Activated CD8-positive, alpha-beta memory T cell treated with anti-CD3 and anti-CD28 coated beads, Interleukin-2, amount 50 U/mL, for 24 hours (primary cell): ENCODE results near the gene SNRNP25.
"Not testable (repeated sequence)": the region's sequence is repeated elsewhere in the genome, so short reads cannot be mapped to it uniquely, and the experiment has no call there.

Source experiments
- DNase-seq: peaks from one replicate; pipeline ENCODE4 v3.0.0-alpha.2; 2020; ENCODE audit errors: extremely low read depth

SNRNP25 gene

DNA sequence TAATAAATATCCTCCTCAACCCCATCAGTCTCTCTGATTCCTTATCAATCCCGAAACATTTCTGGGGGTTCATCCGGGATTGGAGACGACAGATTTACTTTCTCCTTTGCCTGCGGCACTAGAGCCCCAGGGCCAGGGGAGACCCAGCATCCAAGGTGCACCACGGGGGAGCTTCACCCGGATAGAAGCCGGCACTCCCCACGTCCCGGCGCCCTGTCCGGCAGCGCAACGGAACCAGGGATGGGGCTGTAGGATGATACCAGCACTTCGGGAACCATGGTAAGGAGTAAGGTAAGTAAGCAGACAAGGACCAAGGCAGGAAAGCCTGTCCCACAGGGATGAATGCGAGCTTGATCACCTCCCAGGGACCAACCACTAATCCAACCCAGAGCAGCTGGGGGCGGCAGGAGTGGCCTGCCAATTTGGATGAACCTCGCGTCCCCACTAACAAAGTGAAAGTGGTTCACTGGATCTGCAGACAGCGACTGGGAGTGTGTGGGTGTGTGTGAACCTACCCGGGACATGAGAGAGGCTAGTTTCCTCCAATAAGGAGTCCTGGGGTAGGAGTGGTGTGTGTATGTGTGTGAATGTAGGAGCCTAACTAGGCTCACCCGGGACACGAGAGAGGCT is 12.1 kb upstream of the SNRNP25 start:
- no peak for DNase-seq

DNA sequence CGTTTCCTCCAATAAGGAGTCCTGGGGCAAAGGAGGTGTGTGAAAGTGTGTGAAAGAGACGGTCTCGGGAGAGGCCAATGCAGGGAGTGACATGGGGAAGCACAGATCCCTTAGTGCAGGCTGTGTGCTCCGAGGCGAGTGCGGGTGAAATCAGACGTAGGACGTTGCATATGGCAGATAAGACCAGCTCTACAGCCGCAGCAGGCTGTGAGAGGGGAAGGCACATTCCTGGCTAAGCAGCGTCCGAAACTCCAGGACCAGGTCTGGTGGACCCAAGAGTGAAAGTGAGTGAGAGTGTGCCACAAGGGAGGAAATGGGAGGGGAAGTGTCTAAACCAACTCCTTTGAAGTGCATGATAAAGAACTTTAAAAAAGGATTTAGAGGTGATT is 11.6 kb upstream of the SNRNP25 start:
- DNase-seq: no peak

DNA sequence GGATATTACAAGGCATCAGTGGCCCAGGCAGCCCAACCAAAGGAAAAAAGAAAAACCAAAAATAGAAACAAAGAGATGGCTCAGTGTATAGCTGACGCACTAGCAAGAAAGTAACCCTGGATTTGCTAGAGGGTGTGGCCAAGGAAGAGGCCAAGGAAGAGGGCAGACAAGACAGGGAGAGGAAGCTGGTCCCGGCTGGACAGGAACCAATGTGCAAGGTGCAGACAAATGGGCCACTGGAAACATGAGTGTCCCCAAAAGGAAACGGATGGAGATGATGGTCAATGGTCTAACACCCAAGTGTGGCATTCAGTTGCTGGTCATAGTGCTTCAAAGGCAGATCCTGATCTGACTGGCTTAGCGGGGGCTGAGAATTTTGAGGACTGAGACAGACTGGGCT is 10.9 kb upstream of the SNRNP25 start:
- no peak for DNase-seq

DNA sequence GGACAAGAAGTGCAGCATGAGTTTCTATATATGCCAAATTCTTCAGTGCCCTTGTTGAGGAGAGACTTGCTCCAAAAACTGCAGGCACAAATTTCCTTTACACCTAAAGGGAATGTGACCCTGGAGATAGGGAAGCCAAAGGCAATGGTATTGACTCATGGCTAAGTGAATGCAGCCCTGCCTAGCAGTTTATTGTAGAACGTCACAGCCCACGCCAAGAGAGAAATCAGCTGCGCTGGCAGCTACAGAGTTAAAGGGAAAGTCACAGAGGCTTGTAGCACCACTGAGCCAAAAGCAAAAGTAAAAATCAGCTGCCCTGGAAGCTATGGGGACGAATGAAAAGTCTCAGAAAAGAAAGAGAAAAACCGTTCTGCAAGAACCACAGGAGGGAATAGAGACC is 10.3 kb upstream of the SNRNP25 start:
- DNase-seq: no peak

DNA sequence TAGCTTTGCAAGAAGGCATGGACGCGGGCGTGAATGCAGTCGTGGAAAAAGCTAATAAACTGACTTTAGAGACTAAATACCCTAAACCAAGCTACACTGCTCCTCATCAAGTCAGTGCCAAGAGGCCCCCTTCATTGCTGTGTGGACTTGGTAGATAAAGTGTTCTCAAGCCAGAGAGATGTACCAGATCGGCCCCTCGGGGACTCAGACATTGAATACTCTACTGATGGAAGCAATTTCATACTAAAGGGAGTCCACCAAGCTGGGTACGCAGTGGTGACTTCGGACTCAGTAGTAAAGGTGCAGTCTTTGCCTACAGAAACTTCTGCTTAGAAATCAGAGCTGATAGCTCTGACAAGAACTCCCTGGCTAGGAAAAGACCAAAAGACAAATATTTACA is 9.0 kb upstream of the SNRNP25 start:
- no peak for DNase-seq

DNA sequence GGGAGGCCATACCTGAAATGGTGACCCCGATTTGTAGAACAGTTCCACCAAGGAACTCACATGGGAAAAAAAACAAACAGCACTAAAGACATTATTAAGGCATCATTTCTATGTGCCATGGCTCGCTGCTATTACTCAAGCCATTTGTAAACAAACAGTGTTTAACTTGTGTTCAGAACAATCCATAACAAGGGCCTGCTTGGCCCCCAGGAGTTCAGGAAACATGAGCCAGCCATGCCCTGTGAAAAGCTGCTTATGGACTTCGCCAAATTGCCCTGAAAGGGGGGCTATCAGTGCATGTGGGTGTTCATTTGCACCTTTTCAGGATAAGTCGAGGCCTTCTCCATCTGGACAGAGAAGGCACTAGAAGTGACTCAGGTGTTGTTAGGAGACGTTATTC is 8.2 kb upstream of the SNRNP25 start:
- no peak for DNase-seq

DNA sequence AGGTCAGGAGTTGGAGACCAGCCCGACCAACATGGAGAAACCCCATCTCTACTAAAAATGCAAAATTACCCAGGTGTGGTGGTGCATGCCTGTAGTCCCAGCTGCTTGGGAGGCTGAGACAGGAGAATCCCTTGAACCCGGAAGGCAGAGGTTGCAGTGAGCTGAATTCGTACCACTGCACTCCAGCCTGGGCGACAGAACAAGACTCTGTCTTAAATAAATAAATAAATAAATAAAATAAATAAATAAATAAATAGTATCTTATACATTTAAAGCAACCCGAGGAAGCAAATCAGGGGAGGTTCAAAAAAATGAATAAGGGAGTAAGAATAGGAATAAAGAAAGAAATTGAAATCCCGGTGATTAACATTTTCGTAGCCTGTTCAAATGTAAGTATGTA is 7.1 kb upstream of the SNRNP25 start:
- DNase-seq: not testable (repeated sequence)

DNA sequence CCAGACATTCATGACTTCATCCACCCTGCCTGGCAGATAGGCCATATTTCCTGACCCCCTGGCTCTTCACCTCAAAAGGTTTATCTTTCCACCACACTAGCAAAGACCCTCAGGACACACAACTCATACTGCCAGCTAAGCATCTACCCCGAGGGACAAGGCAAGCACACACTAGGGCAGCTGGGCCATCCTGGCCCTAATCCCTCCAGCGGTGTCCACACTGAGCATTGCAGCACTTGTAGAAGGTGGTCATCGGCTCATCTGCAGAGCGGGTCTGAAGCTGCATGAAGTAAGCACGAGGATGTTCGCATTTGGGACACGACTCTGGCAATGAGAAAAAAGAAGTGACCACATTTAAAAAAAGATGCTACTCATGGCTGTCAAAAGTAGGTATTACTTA is 6.4 kb upstream of the SNRNP25 start:
- no peak for DNase-seq

DNA sequence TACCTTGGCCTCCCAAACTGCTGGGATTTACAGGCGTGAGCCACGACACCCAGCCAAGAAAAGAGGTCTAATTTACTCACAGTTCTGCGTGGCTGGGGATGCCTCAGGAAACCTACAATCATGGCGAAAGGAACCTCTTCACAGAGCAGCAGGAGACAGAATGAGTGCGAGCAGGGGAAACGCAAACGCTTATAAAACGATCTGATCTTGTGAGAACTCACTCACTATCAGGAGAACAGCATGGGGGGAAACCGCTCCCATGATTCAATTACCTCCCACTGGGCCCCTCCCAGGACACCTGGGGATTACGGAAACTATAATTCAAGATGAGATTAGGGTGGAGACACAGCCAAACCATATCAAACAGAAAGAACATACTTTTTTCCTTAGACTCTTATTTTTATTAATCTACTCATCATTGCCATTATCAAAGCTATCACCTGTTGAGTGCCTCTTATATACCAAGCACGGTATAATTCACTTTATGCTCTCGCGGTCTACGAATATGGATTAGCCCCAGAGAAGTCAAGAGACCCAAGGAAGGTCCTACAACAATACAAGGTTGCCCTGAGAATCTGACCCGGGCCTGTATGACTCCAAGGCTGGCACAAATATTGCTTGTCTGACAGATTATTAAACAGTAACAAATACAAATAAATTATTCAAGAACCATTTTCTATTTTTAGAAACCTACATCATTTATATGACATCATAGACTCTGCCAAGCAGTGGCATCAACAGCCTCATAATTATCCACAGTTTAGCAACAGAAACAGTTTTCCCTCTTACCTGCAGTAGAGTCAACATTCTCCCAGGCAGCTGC is 2.6 kb upstream of the SNRNP25 start:
- no peak for DNase-seq

DNA sequence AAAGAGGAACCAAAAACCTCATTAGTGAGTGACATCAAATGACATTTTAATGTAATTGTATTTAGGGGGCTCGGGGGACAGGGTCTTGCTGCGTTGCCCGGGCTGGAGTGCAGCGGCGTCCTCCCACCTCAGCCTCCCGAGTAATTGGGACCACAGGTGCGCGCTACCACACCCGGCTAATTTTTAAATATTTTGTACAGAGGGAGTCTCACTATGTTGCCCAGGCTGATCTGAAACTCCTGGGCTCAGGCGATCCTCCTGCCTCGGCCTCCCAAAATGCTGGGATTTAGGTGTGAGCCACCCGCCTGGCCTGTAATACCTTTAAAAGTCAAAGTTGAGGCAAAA is 581 bp downstream of the SNRNP25 start:
- no peak for DNase-seq

DNA sequence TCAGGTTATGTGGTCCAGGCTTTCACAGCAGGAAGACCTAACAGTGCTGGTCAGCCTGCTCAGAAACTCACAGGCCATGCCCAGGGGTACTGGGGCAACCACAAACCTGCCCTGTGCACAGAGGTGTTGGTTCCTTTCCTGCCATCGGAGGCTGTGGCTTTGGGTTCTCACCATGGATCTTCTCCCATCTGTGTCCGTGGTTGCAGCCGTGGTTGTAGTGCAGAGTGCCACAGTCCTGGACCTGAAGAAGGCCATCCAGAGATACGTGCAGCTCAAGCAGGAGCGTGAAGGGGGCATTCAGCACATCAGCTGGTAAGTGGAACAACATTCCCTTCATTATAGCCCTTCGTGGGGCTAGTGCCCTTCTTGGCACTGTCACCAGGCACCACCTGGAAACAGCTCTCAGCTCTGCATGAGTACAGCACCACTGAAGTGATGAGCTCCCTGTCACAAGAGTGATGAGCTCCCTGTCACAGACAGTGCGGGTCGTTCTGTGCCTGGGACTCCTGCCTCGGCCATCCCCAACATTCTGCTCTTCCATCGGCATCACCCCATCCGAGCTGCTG is 2.0 kb downstream of the SNRNP25 start:
- no peak for DNase-seq

DNA sequence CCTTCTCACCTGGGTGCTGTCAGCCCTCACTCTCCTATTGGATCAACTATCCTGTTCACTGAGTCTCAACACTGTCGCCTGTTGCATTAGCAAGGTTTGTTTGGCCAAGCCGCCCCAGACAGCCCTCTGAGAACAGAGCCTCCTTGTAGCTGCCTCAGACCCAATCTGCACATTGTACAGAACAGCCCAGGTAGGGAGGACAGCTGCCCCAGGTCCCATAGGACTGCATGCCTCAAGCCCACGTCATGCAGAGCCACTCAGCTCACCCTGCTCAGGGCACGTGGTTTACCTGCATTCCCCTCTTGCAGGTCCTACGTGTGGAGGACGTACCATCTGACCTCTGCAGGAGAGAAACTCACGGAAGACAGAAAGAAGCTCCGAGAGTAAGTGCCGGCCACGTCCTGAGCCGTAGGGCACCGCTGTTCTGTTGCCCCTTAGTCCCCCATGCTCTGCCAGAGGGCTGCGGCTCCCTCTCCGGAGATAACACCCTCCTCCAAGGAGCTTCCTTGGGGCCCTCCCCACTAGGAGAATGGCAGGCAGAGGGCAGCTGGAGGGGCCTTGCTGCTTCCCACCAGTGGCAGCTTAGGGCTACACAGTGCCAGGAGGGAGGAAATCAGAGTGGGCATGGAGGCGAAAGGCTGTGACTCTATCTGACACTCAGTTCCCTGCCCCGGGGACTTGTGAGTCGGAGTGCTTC is 2.8 kb downstream of the SNRNP25 start:
- no peak for DNase-seq

DNA sequence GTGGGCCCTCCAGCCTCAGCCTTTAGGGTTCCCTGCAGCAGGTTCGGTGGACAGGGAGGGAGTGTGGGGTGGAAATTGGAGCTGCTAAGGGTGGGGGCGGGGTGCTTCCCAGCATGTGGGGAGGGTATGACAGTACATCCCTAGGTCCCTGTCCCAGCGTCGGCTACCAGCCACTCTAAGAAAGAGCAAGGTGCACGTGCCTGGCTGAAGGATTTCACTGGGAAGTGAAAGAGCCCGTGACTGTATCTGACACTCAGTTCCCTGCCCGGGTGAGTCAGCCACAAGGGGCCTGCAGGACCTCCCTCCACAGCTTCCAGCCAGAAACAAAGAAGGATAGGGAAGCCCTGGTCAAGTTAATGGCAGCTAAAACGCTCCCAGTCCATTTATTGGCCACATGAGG is 4.1 kb downstream of the SNRNP25 start:
- no peak for DNase-seq

DNA sequence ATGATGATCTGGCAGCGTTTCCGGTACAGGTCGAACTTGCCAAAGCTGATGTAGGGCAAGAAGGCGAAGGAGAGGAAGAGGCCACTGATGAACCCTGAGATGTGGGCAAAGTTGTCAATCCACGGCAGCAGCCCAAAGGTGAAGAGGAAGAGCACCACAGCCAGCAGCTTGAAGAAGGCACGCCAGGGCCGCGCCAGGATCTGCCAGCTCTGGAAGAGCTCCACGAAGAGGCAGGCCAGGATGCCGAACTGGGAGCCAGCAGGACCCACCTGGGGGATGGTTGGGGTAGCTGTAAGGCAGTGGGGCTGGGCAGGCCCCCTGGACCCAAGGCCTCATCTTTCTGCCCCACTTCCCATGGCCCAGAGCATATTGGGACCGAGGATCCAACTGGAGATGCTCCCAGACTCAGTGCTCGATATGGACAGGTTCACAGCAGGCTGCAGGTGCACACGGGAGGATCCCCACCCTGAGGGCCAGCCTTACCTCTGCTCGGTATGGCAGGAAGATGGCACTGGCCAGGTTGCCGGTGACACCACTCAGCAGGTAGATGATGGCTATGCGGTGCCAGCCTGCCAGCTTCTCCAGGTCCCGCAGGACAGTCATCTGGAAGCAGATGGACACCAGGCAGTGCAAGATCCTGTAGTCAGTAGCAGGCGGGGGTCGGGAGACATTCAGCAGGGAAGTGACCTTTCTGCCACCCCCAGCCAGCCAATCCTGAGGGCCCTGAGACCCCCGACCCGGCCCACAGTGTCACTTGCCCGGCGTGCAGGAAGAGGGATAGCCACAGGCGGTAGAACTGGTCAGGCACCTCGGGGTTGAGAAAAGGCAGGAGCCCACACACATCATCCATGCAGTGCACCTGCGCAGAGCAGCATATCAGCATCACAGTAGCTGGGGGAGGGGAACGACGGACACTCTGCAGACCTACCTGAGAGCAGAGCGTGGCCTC is 5.1 kb downstream of the SNRNP25 start:
- no peak for DNase-seq

DNA sequence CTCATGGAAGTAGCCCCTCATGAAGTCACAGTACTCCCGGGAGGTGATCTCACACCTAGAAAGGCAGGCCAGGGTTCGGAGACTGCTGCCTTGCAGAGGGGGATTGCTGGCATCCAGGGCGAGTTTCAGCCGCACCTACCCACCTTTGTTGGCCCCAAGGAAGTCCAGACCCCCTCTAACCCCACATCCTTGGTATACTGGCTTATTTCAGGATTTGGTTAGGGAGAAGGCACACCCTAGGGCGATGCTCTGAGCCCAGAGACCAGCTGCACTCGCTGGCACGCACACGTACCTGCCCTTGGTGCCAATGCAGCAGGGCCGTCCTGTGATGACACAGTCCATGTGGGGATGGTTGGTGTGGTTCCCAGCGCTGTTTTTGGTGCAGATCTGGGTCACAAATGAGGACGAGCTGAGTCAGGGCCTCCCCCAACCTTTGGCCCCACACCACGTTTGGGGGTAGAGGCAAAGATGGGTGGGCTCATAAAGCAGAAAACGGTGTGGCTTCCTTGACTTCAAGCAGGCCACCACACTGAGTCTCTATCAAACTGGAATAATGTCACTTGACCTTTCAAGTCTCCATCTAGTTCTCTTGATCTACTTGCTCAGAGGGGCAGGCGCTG is 5.9 kb downstream of the SNRNP25 start:
- DNase-seq: no peak

DNA sequence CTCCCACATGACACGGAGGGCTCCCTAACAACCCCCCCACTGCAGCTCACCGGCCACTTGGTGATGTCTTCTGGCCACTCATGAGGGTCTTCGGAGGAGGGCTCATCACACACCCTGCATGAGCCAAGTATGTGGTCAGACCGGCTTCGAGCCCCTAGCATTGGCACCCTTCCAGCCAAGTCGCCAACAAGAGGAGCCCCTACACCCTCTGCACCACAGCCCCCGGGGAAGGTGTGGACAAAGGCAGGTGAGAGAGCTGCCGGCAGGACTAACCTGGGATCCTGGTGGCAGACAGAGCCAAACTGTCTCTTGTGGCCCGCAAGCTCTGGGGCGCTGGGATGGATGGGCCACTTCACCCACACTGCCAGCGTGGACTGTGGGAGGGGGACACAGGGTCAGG is 6.5 kb downstream of the SNRNP25 start:
- DNase-seq: no peak

DNA sequence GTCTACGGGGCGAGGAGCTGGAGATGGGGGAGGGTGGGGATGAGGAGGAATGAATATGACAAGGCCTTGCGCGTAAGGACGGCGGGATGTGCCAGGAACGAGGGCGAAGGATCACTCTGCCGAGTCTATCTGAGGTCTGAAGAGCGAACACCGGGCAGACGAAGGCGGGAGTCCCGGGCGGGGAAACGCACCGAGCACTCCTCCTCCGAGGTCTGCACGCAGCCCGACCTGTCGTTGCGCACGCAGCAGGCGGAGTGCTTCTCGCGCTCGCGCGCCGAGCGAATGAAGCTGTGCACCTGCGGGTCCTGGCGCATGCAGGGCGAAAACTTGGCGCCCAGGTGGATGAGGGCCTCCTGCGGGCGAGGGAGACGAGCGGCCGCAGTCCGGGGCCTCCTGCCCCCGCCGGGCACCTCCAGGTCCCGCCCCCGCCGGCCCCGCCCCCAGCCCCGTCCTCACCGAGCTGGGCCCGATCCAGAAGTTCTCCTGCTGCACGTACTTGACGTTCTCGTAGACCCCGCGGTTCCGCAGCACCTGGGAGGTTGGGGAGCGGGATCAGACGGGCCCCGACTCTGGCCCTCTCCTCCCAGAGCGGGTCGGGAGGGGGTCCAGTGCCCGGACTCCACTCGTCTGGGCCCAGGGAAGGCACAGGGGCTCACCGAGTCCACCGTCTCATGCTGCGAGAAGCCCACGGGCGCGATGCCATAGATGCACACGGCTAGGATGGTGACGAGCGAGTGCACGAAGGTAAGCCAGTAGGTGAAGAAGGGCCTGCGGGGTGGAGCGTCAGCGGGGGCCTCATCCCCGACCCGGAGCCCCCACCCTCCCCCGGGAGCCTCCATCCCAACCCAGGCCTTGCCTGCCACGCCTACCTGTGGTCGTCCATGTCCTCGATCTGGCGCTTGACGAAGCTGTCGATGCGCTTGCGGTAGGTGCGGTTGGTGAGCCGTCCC is 7.6 kb downstream of the SNRNP25 start:
- no peak for DNase-seq

DNA sequence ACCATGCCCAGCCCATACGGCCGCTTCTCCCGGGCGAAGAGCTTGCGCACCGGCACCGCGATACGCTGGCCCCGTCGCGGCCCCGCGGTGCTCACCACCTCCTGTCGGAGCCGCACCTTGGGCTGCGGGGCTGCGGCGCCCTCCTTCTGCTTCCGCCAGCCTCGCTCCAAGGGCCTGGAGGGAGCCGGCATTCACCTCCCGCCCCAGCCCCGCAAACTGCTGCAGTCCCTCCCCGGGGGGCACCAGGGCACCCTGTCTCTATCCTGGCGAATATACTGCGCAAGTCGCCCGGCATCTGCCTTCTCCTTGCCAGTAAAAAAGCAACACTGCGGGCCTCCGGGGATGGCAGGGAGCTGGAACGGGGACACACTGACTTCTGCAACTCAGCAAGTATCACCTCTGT is 8.3 kb downstream of the SNRNP25 start:
- no peak for DNase-seq

DNA sequence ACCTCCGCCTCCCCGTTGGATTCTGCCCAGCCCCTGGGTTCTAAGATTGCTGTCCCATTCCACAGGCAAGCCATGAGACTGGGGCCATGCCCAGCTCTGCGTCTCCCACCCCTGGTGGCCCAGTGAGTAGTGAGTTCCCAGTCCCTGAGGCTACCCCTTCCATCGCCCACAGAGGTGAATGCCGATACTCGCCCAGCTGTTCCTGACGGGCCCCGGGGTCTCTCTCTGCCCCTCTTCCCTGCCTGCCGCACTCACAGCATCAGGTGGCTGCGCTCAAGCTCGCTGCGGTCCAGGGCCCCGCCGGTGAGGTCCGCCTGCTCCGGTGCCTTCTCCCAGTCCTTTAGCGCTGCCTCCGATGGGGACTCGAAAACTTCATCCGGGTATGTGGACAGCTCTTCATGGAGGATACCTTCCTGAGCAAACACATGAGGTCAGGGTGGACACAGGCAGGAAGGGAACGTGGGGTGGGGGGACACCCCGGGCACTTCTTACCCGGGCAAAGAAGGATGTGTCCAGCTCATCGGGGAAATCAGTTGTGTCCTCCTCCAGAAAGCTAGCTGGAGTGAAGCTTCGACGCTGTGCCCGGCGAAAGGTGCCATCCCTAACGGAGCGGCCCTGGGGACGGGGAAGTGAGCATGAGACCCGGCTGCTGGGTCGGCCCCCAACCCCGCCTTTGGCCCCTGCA is 8.8 kb downstream of the SNRNP25 start:
- no peak for DNase-seq
